OCI-LY3 (cell line): Measurements from ENCODE around the gene PPWD1.

Experiments used
- CTCF ChIP-seq: fragments of 200-600, 300-600 bp; sonication (generic); IDR thresholded peaks from 2 replicates; pipeline ENCODE4 v1.5.1; 2014; ENCODE audit warnings: antibody characterized with exemption, low read length, low read depth
- EZH2phosphoT487 ChIP-seq: fragments of 200-600 bp; shearing (Covaris generic); IDR thresholded peaks from 2 replicates; pipeline ENCODE4 v1.6.1; 2018; ENCODE audit warnings: antibody characterized with exemption, mixed run types, low read depth

GRCh38 chr5:65624571-65625555, 61.8 kb downstream of the PPWD1 start, which contains the start of the genes SHLD3 and TRAPPC13:
- TF ChIP-seq CTCF (no peak), EZH2phosphoT487 (no peak)
